Mesendoderm (in vitro differentiated cells): ENCODE results near the gene LGR4.

Experiments
- DNase-seq: peaks from one replicate; pipeline ENCODE4 v3.0.0; 2013
- H2AK5ac ChIP-seq: 2 replicates; pipeline ENCODE4 v1.6.1; 2013; ENCODE audit warnings: low read length, inconsistent platforms
- H2BK120ac ChIP-seq: 2 replicates; pipeline ENCODE4 v1.6.1; 2013; ENCODE audit warnings: low read depth, mild to moderate bottlenecking, low read length, moderate library complexity, mixed read lengths
- H2BK15ac ChIP-seq: replicated peaks from 2 replicates; pipeline ENCODE4 v1.6.1; 2013; ENCODE audit warnings: low read depth, mild to moderate bottlenecking, moderate library complexity
- H2BK5ac ChIP-seq: 2 replicates; pipeline ENCODE4 v1.6.1; 2013; ENCODE audit warnings: low read length, inconsistent platforms
- H3K18ac ChIP-seq: 2 replicates; pipeline ENCODE4 v1.6.1; 2013; ENCODE audit warnings: mild to moderate bottlenecking, low read length, mixed read lengths
- H3K23ac ChIP-seq: one replicate; pipeline ENCODE4 v1.6.1; 2013; ENCODE audit warnings: low read length
- H3K27ac ChIP-seq: 2 replicates; pipeline ENCODE4 v1.5.1; 2013; ENCODE audit warnings: low read depth, mild to moderate bottlenecking, inconsistent platforms, low read length, moderate library complexity
- H3K27me3 ChIP-seq: 2 replicates; pipeline ENCODE4 v1.6.1; 2013; ENCODE audit warnings: low read length, control low read depth, mild to moderate bottlenecking, inconsistent platforms; ENCODE audit not compliant: insufficient read depth, poor library complexity
- H3K36me3 ChIP-seq: 2 replicates; pipeline ENCODE4 v1.6.1; 2013; ENCODE audit warnings: low read length, inconsistent platforms; ENCODE audit not compliant: control insufficient read depth, insufficient read depth
- H3K4ac ChIP-seq: one replicate; pipeline ENCODE4 v1.6.1; 2013; ENCODE audit warnings: low read depth, mild to moderate bottlenecking, low read length, moderate library complexity
- H3K4me1 ChIP-seq: 2 replicates; pipeline ENCODE4 v1.6.1; 2013; ENCODE audit warnings: low read depth, low read length, inconsistent platforms; ENCODE audit not compliant: control insufficient read depth
- H3K4me2 ChIP-seq: 2 replicates; pipeline ENCODE4 v1.6.1; 2013; ENCODE audit warnings: low read length
- H3K4me3 ChIP-seq: 2 replicates; pipeline ENCODE4 v1.5.1; 2013; ENCODE audit warnings: mild to moderate bottlenecking, low read length
- H3K56ac ChIP-seq: one replicate; pipeline ENCODE4 v1.6.1; 2013; ENCODE audit warnings: low read length
- H3K79me1 ChIP-seq: 2 replicates; pipeline ENCODE4 v1.6.1; 2013; ENCODE audit warnings: low read length, inconsistent platforms
- H3K79me2 ChIP-seq: 2 replicates; pipeline ENCODE4 v1.6.1; 2013; ENCODE audit warnings: mild to moderate bottlenecking, low read length; ENCODE audit not compliant: control insufficient read depth, insufficient read depth
- H3K9ac ChIP-seq: 2 replicates; pipeline ENCODE4 v1.6.1; 2013; ENCODE audit warnings: low read length, inconsistent platforms
- H4K5ac ChIP-seq: one replicate; pipeline ENCODE4 v1.6.1; 2013; ENCODE audit warnings: low read length
- H4K8ac ChIP-seq: one replicate; pipeline ENCODE4 v1.6.1; 2013; ENCODE audit warnings: low read depth, mild to moderate bottlenecking, control low read depth, low read length, moderate library complexity
- WGBS: extraction: QIAGEN DNeasy Blood & Tissue Kit; methylation state at CpG from one replicate; pipeline ENCODE4 v1.1.7; 2013; ENCODE audit warnings: low lambda C conversion rate, missing lambda C conversion rate; ENCODE audit not compliant: insufficient coverage; ENCODE audit errors: extremely low coverage; 5-methylcytosine and 5-hydroxymethylcytosine counted together

LGR4 gene

GRCh38 chr11:27357250-27357649 lies 115.3 kb downstream of the LGR4 start:
- no peak overlapping the region for H2BK5ac ChIP-seq
- H3K4me3 ChIP-seq = no peak overlapping the region
- no peaks in the 10 kb centered on the region for H3K79me2 ChIP-seq
- H3K18ac ChIP-seq = no peak overlapping the region
- no peak overlapping the region for H3K4ac ChIP-seq
- no peaks in the 10 kb centered on the region for H3K27me3 ChIP-seq
- H4K8ac ChIP-seq = no peak overlapping the region
- H4K5ac ChIP-seq = no peak overlapping the region
- no peak overlapping the region for H2AK5ac ChIP-seq
- H3K4me2 ChIP-seq = no peak overlapping the region
- H3K36me3 ChIP-seq = no peaks in the 10 kb centered on the region
- no peak overlapping the region for H3K23ac ChIP-seq
- DNase-seq = no peak
- H3K27ac ChIP-seq = no peak overlapping the region
- H2BK15ac ChIP-seq = no peak overlapping the region
- no peak overlapping the region for H3K9ac ChIP-seq
- H2BK120ac ChIP-seq = no peak overlapping the region
- no peak overlapping the region for H3K56ac ChIP-seq
- no CpG with 5 or more reads among the region's 4 CpGs for WGBS
- peaks cover 7% of the 10 kb centered on the region for H3K4me1 ChIP-seq
- peaks cover 2% of the 10 kb centered on the region for H3K79me1 ChIP-seq

- H2BK5ac ChIP-seq = no peak overlapping the region
- no peak overlapping the region for H3K4me3 ChIP-seq
- H4K5ac ChIP-seq = no peak overlapping the region
- no peak overlapping the region for H3K23ac ChIP-seq
- H2AK5ac ChIP-seq = no peak overlapping the region
- H3K36me3 ChIP-seq = no peaks in the 10 kb centered on the region
- no peak overlapping the region for H3K4ac ChIP-seq
- no peaks in the 10 kb centered on the region for H3K27me3 ChIP-seq
- H3K79me2 ChIP-seq = no peaks in the 10 kb centered on the region
- DNase-seq = no peak
- no peak overlapping the region for H3K27ac ChIP-seq
- no peak overlapping the region for H3K18ac ChIP-seq
- no peak overlapping the region for H3K4me2 ChIP-seq
- no peak overlapping the region for H2BK15ac ChIP-seq
- H4K8ac ChIP-seq = no peak overlapping the region
- H2BK120ac ChIP-seq = no peak overlapping the region
- no peaks in the 10 kb centered on the region for H3K79me1 ChIP-seq
- H3K4me1 ChIP-seq = peaks cover 5% of the 10 kb centered on the region
- H3K9ac ChIP-seq = no peak overlapping the region
- no peak overlapping the region for H3K56ac ChIP-seq
- no CpG with 5 or more reads among the region's 5 CpGs for WGBS
These were observed 115.9 kb downstream of the LGR4 start for GRCh38 chr11:27356624-27357222.

GRCh38 chr11:27355575-27356104 lies 117.0 kb downstream of the LGR4 start:
- Histone ChIP-seq H2BK5ac (no peak overlapping the region), H4K8ac (no peak overlapping the region), H2BK120ac (no peak overlapping the region), H4K5ac (no peak overlapping the region), H2BK15ac (no peak overlapping the region), H3K9ac (no peak overlapping the region), H3K4ac (no peak overlapping the region), H3K4me2 (no peak overlapping the region), H3K18ac (no peak overlapping the region), H2AK5ac (no peak overlapping the region), H3K4me1 (peaks cover 5% of the 10 kb centered on the region), H3K23ac (no peak overlapping the region), H3K36me3 (no peaks in the 10 kb centered on the region), H3K79me2 (no peaks in the 10 kb centered on the region), H3K56ac (no peak overlapping the region), H3K79me1 (no peaks in the 10 kb centered on the region), H3K4me3 (no peak overlapping the region), H3K27me3 (no peaks in the 10 kb centered on the region), H3K27ac (no peak overlapping the region)
- no CpG with 5 or more reads among the region's 3 CpGs for WGBS
- DNase-seq = no peak

GRCh38 chr11:27354359-27354965 lies 118.1 kb downstream of the LGR4 start:
- no CpG with 5 or more reads among the region's 5 CpGs for WGBS
- no peak overlapping the region for H3K56ac ChIP-seq
- H4K5ac ChIP-seq = no peak overlapping the region
- H2AK5ac ChIP-seq = no peak overlapping the region
- H3K4me2 ChIP-seq = no peak overlapping the region
- peaks cover 3% of the 10 kb centered on the region for H3K4me1 ChIP-seq
- no peak overlapping the region for H2BK15ac ChIP-seq
- H2BK120ac ChIP-seq = no peak overlapping the region
- H3K9ac ChIP-seq = no peak overlapping the region
- no peak for DNase-seq
- no peak overlapping the region for H3K4ac ChIP-seq
- no peaks in the 10 kb centered on the region for H3K79me2 ChIP-seq
- no peaks in the 10 kb centered on the region for H3K36me3 ChIP-seq
- H3K23ac ChIP-seq = no peak overlapping the region
- H3K4me3 ChIP-seq = no peak overlapping the region
- no peak overlapping the region for H2BK5ac ChIP-seq
- H4K8ac ChIP-seq = no peak overlapping the region
- no peaks in the 10 kb centered on the region for H3K27me3 ChIP-seq
- no peak overlapping the region for H3K27ac ChIP-seq
- no peaks in the 10 kb centered on the region for H3K79me1 ChIP-seq
- no peak overlapping the region for H3K18ac ChIP-seq

GRCh38 chr11:27353593-27354358 lies 118.8 kb downstream of the LGR4 start:
- Histone ChIP-seq H4K5ac (no peak overlapping the region), H3K79me2 (no peaks in the 10 kb centered on the region), H2BK5ac (no peak overlapping the region), H2BK120ac (no peak overlapping the region), H3K4me2 (no peak overlapping the region), H3K36me3 (no peaks in the 10 kb centered on the region), H3K79me1 (no peaks in the 10 kb centered on the region), H3K4ac (no peak overlapping the region), H3K4me3 (no peak overlapping the region), H3K9ac (no peak overlapping the region), H3K4me1 (no peaks in the 10 kb centered on the region), H3K56ac (no peak overlapping the region), H3K18ac (no peak overlapping the region), H3K27ac (no peak overlapping the region), H3K23ac (no peak overlapping the region), H4K8ac (no peak overlapping the region), H3K27me3 (no peaks in the 10 kb centered on the region), H2AK5ac (no peak overlapping the region), H2BK15ac (no peak overlapping the region)
- WGBS = no CpG with 5 or more reads among the region's 2 CpGs
- DNase-seq = no peak
